Testis (tissue), 3 donors: ENCODE data around the gene HPSE2. TPM values are rescaled to one million over a fixed set of nuclear protein-coding genes. Genes with fewer than 3 reads are reported as not detected.

Experiments used
- DNase-seq: peaks from one replicate; pipeline ENCODE4 v3.0.0-alpha.2; 2019
- H3K27ac ChIP-seq, 2 donors: fragments of 200-600 bp; sonication (generic); one replicate each; pipeline ENCODE4 v1.5.1; 2019
- H3K27me3 ChIP-seq: fragments of 200-600 bp; sonication (generic); one replicate; pipeline ENCODE4 v1.5.1; 2019
- H3K36me3 ChIP-seq: fragments of 200-600 bp; sonication (generic); one replicate; pipeline ENCODE4 v1.5.1; 2017; ENCODE audit warnings: low read depth; ENCODE audit errors: missing control alignments
- H3K4me1 ChIP-seq: fragments of 200-600 bp; sonication (generic); one replicate; pipeline ENCODE4 v1.5.1; 2019
- H3K4me3 ChIP-seq, 2 donors: fragments of 200-600 bp; sonication (generic); one replicate each; pipeline ENCODE4 v1.5.1; 2017 to 2019
- H3K9me3 ChIP-seq: fragments of 200-600 bp; sonication (generic); one replicate; pipeline ENCODE4 v1.5.1; 2017
- POLR2A ChIP-seq: fragments of 450-650 bp; IDR thresholded peaks from one replicate; pipeline ENCODE4 v1.6.1; 2017; ENCODE audit warnings: antibody characterized with exemption, mild to moderate bottlenecking, moderate library complexity
- WGBS, 2 donors: methylation state at CpG; one replicate each; pipeline ENCODE4 v1.1.5; 2018; 5-methylcytosine and 5-hydroxymethylcytosine counted together
- intact Hi-C: fragments of 100-400 bp; cut with DNase I; formaldehyde crosslinking; loops from one replicate; pipeline ENCODE4 v1.15.1; 2023; ENCODE audit warnings: low total_unique reads
- polyA plus RNA-seq: library from polyadenylated mRNA; stranded (reverse); fragments of 350-450 nt; fragmentation: Illumina TruSeq; extraction: RNeasy Lipid Tissue Mini Kit (QIAGEN cat#74804); gene quantifications from one replicate; pipeline ENCODE4 v1.2.3, GENCODE V29; 2014; ENCODE audit warnings: low read depth, low replicate concordance; ENCODE audit not compliant: insufficient read depth
- total RNA-seq, 2 donors: library from RNA; depleted of rRNA; stranded (reverse); fragments of >200 nt; gene quantifications; one replicate each; pipeline ENCODE4 v1.2.3, GENCODE V29; 2016
- TF ChIP-seq, protein P1 (sequence below), 3 experiments: fragments of 450-650 bp in 2 of 3; fragments of 200-600 bp in 1 of 3; sonication (generic) in 1 of 3; IDR thresholded peaks; one replicate each; pipeline ENCODE4 v1.5.1; 2016 to 2019; ENCODE audit warnings: antibody characterized with exemption in 3 of 3, mild to moderate bottlenecking in 2 of 3, moderate library complexity in 1 of 3

HPSE2 gene
- total and polyA plus RNA-seq, 3 donors from 2014 or later: 1.7 to 4.1 (median 2.5) TPM

DNA sequence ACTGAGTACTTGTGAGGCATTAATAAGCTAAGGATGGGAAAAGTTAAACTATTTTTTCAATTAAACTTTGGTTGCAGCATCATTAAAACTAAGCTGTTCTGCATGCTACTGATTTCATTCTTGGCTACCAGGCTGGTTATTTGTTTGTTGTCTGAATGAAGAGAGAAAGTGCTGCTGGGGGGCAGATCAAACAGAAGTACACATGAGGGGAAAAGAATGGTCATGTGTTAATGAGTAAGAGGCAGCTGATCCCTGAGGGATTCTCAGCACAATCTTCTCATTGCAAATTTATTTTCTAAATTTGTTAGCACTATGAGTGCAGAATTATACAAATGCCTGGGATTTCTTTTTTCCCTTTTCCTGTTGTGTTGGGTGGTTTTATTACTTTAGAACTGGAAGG, 575.7 kb downstream of the HPSE2 start:
- DNase-seq: no peak
- H3K27me3 ChIP-seq: no peaks in the 10 kb centered on the region
- intact Hi-C loops: no loop called here

DNA sequence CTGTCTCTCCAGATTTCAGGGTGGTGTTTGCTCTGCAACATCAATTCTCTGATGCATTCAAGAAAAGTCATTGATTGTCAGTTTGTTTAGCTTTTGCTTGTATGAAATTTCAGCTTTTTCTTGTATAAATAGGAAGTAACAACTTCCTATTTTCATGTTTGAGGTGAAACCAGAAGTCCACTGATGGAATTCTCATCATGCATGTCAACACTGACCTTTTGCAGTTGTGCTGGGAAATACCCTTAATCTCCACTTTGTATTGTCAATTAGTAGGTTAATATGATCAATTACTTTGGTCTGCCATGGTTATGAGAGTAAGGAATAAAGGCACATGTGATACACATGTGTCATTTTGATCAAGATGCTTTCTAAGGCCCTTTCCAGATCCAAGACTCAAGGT, 580.2 kb downstream of the HPSE2 start:
- H3K9me3 ChIP-seq: no peaks in the 10 kb centered on the region
- H3K27me3 ChIP-seq: no peaks in the 10 kb centered on the region
- TF ChIP-seq, protein P1, sequence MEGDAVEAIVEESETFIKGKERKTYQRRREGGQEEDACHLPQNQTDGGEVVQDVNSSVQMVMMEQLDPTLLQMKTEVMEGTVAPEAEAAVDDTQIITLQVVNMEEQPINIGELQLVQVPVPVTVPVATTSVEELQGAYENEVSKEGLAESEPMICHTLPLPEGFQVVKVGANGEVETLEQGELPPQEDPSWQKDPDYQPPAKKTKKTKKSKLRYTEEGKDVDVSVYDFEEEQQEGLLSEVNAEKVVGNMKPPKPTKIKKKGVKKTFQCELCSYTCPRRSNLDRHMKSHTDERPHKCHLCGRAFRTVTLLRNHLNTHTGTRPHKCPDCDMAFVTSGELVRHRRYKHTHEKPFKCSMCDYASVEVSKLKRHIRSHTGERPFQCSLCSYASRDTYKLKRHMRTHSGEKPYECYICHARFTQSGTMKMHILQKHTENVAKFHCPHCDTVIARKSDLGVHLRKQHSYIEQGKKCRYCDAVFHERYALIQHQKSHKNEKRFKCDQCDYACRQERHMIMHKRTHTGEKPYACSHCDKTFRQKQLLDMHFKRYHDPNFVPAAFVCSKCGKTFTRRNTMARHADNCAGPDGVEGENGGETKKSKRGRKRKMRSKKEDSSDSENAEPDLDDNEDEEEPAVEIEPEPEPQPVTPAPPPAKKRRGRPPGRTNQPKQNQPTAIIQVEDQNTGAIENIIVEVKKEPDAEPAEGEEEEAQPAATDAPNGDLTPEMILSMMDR (IDR thresholded peaks at IDR 0.05): no peak
- no peak for TF ChIP-seq POLR2A
- intact Hi-C loops: no loop called here
- H3K4me1 ChIP-seq: no peaks in the 10 kb centered on the region
- H3K27ac ChIP-seq: no peak overlapping the region
- DNase-seq: no peak
- H3K36me3 ChIP-seq: no peaks in the 10 kb centered on the region
- H3K4me3 ChIP-seq: no peak overlapping the region

More for the DNA sequence above, 575.7 kb downstream of the HPSE2 start:
- Histone ChIP-seq H3K4me1 (no peaks in the 10 kb centered on the region), H3K9me3 (no peaks in the 10 kb centered on the region), H3K36me3 (no peaks in the 10 kb centered on the region), H3K4me3 (no peak overlapping the region), H3K27ac (no peak overlapping the region)
- TF ChIP-seq, protein P1 (IDR thresholded peaks at IDR 0.05): no peak
- TF ChIP-seq POLR2A: no peak

DNA sequence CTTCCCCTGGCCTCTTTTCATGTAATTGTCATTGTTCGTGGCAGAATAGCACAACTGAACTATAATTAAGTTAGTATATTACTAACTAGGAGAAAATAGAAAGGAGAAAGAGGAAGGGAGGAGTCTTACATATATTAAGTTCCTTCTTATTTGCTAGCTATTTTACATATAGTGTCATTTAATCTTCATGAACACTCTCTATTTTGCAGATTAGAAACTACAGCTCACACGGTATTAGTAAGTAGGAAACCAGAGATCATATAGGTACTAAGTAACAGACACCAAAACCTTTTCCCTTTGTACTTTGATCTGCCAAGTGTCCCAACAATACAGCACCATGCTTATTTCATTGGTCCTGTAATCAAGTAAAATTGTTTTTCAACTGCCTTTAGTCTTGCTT, 586.5 kb downstream of the HPSE2 start:
- Histone ChIP-seq H3K4me1 (no peaks in the 10 kb centered on the region), H3K36me3 (no peaks in the 10 kb centered on the region), H3K4me3 (no peak overlapping the region), H3K27ac (no peak overlapping the region), H3K27me3 (no peaks in the 10 kb centered on the region), H3K9me3 (no peaks in the 10 kb centered on the region)
- no peak for DNase-seq
- TF ChIP-seq POLR2A: no peak
- TF ChIP-seq, protein P1 (IDR thresholded peaks at IDR 0.05): no peak
- intact Hi-C loops: no loop called here
- 73 to 75% methylated on average over 2 of the region's 2 CpGs for WGBS, 2 donors

DNA sequence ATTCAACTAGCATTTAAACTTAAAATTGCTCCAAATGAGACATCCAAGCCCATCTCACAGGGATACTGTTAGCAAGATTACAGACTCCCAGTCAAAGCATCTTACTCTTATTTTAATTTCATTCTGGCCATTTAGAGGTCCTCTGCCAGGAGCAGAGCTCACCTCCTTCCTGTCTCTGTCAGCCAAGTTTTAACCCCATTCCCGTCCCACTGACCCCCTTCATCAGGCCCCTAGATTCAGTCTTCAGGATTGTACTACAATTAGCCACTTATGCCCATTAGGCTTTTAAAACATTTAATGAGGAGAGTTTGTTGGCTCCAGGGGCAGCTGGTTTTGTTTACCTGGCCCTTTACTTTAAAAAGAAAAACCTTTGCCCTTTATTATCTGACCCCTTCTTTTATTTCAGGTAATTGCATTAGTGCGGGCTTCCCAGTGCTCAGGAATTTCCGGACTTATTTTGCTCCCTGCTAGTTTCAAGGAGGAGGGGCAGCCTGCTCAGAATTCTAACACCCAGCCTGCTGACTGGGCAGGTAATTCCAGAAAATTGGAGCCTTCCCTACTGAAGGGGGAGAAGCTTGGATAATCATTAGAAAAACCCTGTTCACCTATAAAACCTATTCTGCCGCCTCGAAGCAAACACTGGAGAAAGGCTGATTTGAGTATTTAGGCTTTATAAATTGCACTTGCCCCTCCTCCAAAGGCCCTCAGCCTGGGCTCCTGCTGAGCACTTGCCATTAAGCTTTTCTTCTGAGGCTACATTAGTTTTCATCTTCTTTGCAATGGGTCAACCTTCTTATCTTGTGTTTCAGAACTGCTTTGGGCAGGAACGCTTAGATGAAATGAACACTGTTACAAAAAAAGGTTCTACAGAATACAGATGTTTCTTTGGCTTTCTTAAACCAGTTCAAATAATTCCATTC, 588.4 kb downstream of the HPSE2 start:
- Histone ChIP-seq H3K36me3 (no peaks in the 10 kb centered on the region), H3K4me1 (no peaks in the 10 kb centered on the region), H3K9me3 (no peaks in the 10 kb centered on the region), H3K27ac (no peak overlapping the region), H3K27me3 (no peaks in the 10 kb centered on the region), H3K4me3 (no peak overlapping the region)
- no peak for DNase-seq
- intact Hi-C loops: no loop called here
- no peak for TF ChIP-seq POLR2A
- TF ChIP-seq, protein P1 (IDR thresholded peaks at IDR 0.05): no peak
- WGBS, 2 donors: 49 to 52% methylated on average over 6 of the region's 6 CpGs

DNA sequence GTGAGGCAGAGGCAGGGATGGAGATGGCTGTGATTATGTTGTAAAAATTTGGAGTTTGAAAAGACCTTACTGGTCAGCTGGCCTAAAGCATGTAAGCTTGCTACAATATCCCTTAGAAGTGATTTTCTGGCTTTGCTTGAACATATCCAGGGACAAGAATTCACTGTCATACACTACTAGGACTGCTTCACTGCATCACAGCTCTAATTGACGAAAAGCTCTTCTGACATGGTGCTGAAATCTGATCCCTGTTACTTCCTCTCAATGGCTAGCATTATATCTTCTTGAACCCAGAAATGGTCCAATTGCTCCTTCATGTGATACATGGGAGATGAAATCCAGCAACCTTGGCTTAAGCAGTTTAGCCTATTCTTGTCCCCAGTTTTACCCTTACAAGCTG, 591.2 kb downstream of the HPSE2 start:
- intact Hi-C loops: no loop called here
- Histone ChIP-seq H3K9me3 (no peaks in the 10 kb centered on the region), H3K4me3 (no peak overlapping the region), H3K36me3 (no peaks in the 10 kb centered on the region), H3K27me3 (no peaks in the 10 kb centered on the region), H3K27ac (no peak overlapping the region), H3K4me1 (no peaks in the 10 kb centered on the region)
- TF ChIP-seq, protein P1 (IDR thresholded peaks at IDR 0.05): no peak
- no peak for TF ChIP-seq POLR2A
- WGBS, 2 donors: 85 to 89% methylated on average over 1 of the region's 1 CpG
- no peak for DNase-seq
